GM23248 (cell line): ENCODE data around the gene PP2D1. TPM values are rescaled to one million over a fixed set of nuclear protein-coding genes. Genes with fewer than 3 reads are reported as not detected.
"Not testable (repeated sequence)": the region's sequence is repeated elsewhere in the genome, so short reads cannot be mapped to it uniquely, and the experiment has no call there.

Source experiments
- DNase-seq: peaks from one replicate; pipeline ENCODE4 v3.0.0-alpha.2; 2015
- H2AFZ ChIP-seq: fragments of 200-600 bp; sonication (generic); 2 replicates; pipeline ENCODE4 v1.6.1; 2016; ENCODE audit warnings: antibody characterized with exemption
- H3F3A ChIP-seq: fragments of 200-600 bp; sonication (generic); 2 replicates; pipeline ENCODE4 v1.6.1; 2016; ENCODE audit warnings: mild to moderate bottlenecking, antibody characterized with exemption, mixed run types; ENCODE audit not compliant: insufficient read depth
- H3K27ac ChIP-seq: fragments of 200-600 bp; sonication (generic); 2 replicates; pipeline ENCODE4 v1.5.1; 2016; ENCODE audit warnings: mild to moderate bottlenecking
- H3K27me3 ChIP-seq: fragments of 200-600 bp; sonication (generic); replicated peaks from 2 replicates; pipeline ENCODE4 v1.6.1; 2016; ENCODE audit warnings: mild to moderate bottlenecking; ENCODE audit not compliant: insufficient read depth
- H3K36me3 ChIP-seq: fragments of 200-600 bp; sonication (generic); 2 replicates; pipeline ENCODE4 v1.6.1; 2016; ENCODE audit warnings: low read depth, mild to moderate bottlenecking
- H3K4me1 ChIP-seq: fragments of 200-600 bp; sonication (generic); 2 replicates; pipeline ENCODE4 v1.6.1; 2016; ENCODE audit warnings: mild to moderate bottlenecking; ENCODE audit not compliant: insufficient read depth
- H3K4me2 ChIP-seq: fragments of 200-600 bp; sonication (generic); one replicate; pipeline ENCODE4 v1.6.1; 2016; ENCODE audit warnings: mild to moderate bottlenecking; ENCODE audit not compliant: unreplicated experiment
- H3K4me3 ChIP-seq: fragments of 200-600 bp; sonication (generic); 2 replicates; pipeline ENCODE4 v1.5.1; 2016; ENCODE audit warnings: mild to moderate bottlenecking
- H3K79me2 ChIP-seq: fragments of 200-600 bp; sonication (generic); 2 replicates; pipeline ENCODE4 v1.6.1; 2016; ENCODE audit warnings: mild to moderate bottlenecking; ENCODE audit not compliant: insufficient read depth
- H3K9ac ChIP-seq: fragments of 200-600 bp; sonication (generic); 2 replicates; pipeline ENCODE4 v1.6.1; 2016; ENCODE audit warnings: mild to moderate bottlenecking
- H3K9me2 ChIP-seq: fragments of 200-600 bp; sonication (generic); 2 replicates; pipeline ENCODE4 v1.6.1; 2016; ENCODE audit warnings: mixed run types, mild to moderate bottlenecking, moderate library complexity; ENCODE audit not compliant: insufficient read depth
- H3K9me3 ChIP-seq: fragments of 200-600 bp; sonication (generic); one replicate; pipeline ENCODE4 v1.6.1; 2017; ENCODE audit warnings: low read depth
- H4K20me1 ChIP-seq: fragments of 200-600 bp; sonication (generic); 2 replicates; pipeline ENCODE4 v1.6.0; 2016; ENCODE audit not compliant: insufficient read depth
- EZH2 ChIP-seq: fragments of 200-600 bp; sonication (generic); IDR thresholded peaks from 2 replicates; pipeline ENCODE4 v1.6.1; 2018; ENCODE audit warnings: antibody characterized with exemption, mild to moderate bottlenecking; ENCODE audit not compliant: insufficient read depth, poor library complexity, severe bottlenecking
- EZH2phosphoT487 ChIP-seq: fragments of 200-600 bp; sonication (generic); IDR thresholded peaks from 2 replicates; pipeline ENCODE4 v1.6.1; 2018; ENCODE audit warnings: antibody characterized with exemption, moderate library complexity, mild to moderate bottlenecking, low read depth; ENCODE audit not compliant: insufficient read depth
- WGBS, 2 experiments: methylation state at CpG; one replicate each; pipeline ENCODE4 v1.1.6; 2015 to 2017; ENCODE audit warnings: low lambda C conversion rate in 2 of 2, low coverage in 1 of 2; ENCODE audit errors: missing lambda C conversion rate in 2 of 2; 5-methylcytosine and 5-hydroxymethylcytosine counted together
- in situ Hi-C: fragments of 300-500 bp; cut with MboI; formaldehyde crosslinking; loops from 2 replicates; pipeline ENCODE4 v1.15.0; 2020
- polyA plus RNA-seq: library from polyadenylated mRNA; unstranded; fragments of >200 nt; fragmentation: Nextera tagmentation; extraction: Ambion mirVana; gene quantifications from 2 replicates; pipeline ENCODE4 v1.2.1, GENCODE V29; 2016
- total RNA-seq: library from RNA; depleted of rRNA; stranded (reverse); fragments of >200 nt; shearing (Covaris generic); gene quantifications from 2 replicates; pipeline ENCODE4 v1.2.3, GENCODE V29; 2014

The PP2D1 gene
- total and polyA plus RNA-seq, 2 experiments from 2014 or later: 0.16 TPM; not detected in 1

- no peaks in the 10 kb centered on the region for H3K9me2 ChIP-seq
- peaks cover 21% of the 10 kb centered on the region; the same call in 1 of the 2 replicates for H3K4me1 ChIP-seq
- H3K4me3 ChIP-seq: peak overlapping the region; percentile 86
- H3K79me2 ChIP-seq: no peaks in the 10 kb centered on the region
- H4K20me1 ChIP-seq: no peaks in the 10 kb centered on the region
- H3K4me2 ChIP-seq: peak overlapping the region; percentile 92
- no peaks in the 10 kb centered on the region for H3K27me3 ChIP-seq
- peak overlapping the region; percentile 57 for H3K9ac ChIP-seq
- peaks cover 8% of the 10 kb centered on the region; the same call in 1 of the 2 replicates for H3F3A ChIP-seq
- no peak overlapping the region for H3K27ac ChIP-seq
- no peaks in the 10 kb centered on the region for H3K36me3 ChIP-seq
- 30% methylated on average over 16 of the region's 16 CpGs for WGBS, 2 experiments
- in situ Hi-C loops: no loop called here
- H3K9me3 ChIP-seq: no peaks in the 10 kb centered on the region
- peak; percentile 23 for DNase-seq
- TF ChIP-seq EZH2phosphoT487 (no peak), EZH2 (no peak)
- peak overlapping the region; percentile 89 for H2AFZ ChIP-seq
Measured at GRCh38 chr3:20038699-20039465, 26.8 kb upstream of the PP2D1 start.

- in situ Hi-C loops: no loop called here
- H3K4me2 ChIP-seq: no peak overlapping the region
- no peaks in the 10 kb centered on the region for H3K36me3 ChIP-seq
- H3F3A ChIP-seq: peaks cover 8% of the 10 kb centered on the region; the same call in 1 of the 2 replicates
- H3K4me1 ChIP-seq: peaks cover 12% of the 10 kb centered on the region; the same call in 1 of the 2 replicates
- no peak overlapping the region for H3K4me3 ChIP-seq
- H3K79me2 ChIP-seq: no peaks in the 10 kb centered on the region
- no peaks in the 10 kb centered on the region for H3K9me3 ChIP-seq
- no peaks in the 10 kb centered on the region for H3K9me2 ChIP-seq
- 71 to 79% methylated on average over 1 of the region's 1 CpG for WGBS, 2 experiments
- no peak for DNase-seq
- no peaks in the 10 kb centered on the region for H4K20me1 ChIP-seq
- no peak overlapping the region for H2AFZ ChIP-seq
- no peak overlapping the region for H3K27ac ChIP-seq
- H3K9ac ChIP-seq: no peak overlapping the region
- TF ChIP-seq EZH2 (no peak), EZH2phosphoT487 (no peak)
- no peaks in the 10 kb centered on the region for H3K27me3 ChIP-seq
Measured at GRCh38 chr3:20037255-20037996, 25.4 kb upstream of the PP2D1 start.

DNA sequence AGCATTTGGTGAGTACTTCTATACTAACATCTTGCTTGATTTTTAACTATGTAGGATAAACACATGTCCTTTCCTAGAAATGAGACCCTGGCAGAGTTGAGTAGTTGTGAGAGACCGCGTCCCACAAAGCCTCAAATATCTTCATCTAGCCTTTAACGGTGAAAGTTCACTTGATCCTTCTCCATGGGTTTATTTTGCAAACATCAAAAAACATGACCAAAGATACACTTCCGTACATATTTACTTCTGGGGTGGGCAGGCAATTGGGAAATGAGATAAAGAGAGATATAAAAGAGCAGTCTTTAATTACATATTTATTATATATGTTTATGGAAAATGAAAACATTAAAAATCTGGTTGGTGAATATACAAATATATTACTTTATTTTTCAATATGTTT lies 23.0 kb upstream of the PP2D1 start:
- in situ Hi-C loops: no loop called here
- no peak overlapping the region for H2AFZ ChIP-seq
- no peaks in the 10 kb centered on the region for H3K79me2 ChIP-seq

GRCh38 chr3:20031939-20032338 lies 19.9 kb upstream of the PP2D1 start:
- H3K36me3 ChIP-seq, H3K9ac ChIP-seq, H3K79me2 ChIP-seq, H3K4me3 ChIP-seq, H3K27ac ChIP-seq, H2AFZ ChIP-seq, H3K4me2 ChIP-seq, DNase-seq, in situ Hi-C loops, H3K9me3 ChIP-seq, H3F3A ChIP-seq, H3K4me1 ChIP-seq, H4K20me1 ChIP-seq, H3K27me3 ChIP-seq, H3K9me2 ChIP-seq: not testable (repeated sequence)
- WGBS, 2 experiments: 87 to 94% methylated on average over 7 of the region's 7 CpGs

More for the DNA sequence above, 23.0 kb upstream of the PP2D1 start:
- Histone ChIP-seq H3K27me3 (no peaks in the 10 kb centered on the region), H3K9me2 (no peaks in the 10 kb centered on the region), H3K9me3 (no peaks in the 10 kb centered on the region), H4K20me1 (no peaks in the 10 kb centered on the region), H3K4me2 (no peak overlapping the region), H3K4me3 (no peak overlapping the region), H3F3A (no peaks in the 10 kb centered on the region), H3K36me3 (no peaks in the 10 kb centered on the region), H3K4me1 (0 out of 2 replicates have a peak, but pooled peaks cover 7% of the 10 kb centered on the region), H3K27ac (no peak overlapping the region), H3K9ac (no peak overlapping the region)
- WGBS, 2 experiments: 81 to 82% methylated on average over 4 of the region's 4 CpGs
- TF ChIP-seq EZH2 (no peak), EZH2phosphoT487 (no peak)
- DNase-seq: no peak
